ENCODE measurements around the gene CDC42BPG. TPM values are rescaled to one million over a fixed set of nuclear protein-coding genes. Genes with fewer than 3 reads are reported as not detected.
A peak's percentile ranks its signal among the peaks of the same experiment; 100 is the strongest.

Gene CDC42BPG
- total RNA-seq, 1 experiment from 2014 or later = 24.9 TPM

DNA sequence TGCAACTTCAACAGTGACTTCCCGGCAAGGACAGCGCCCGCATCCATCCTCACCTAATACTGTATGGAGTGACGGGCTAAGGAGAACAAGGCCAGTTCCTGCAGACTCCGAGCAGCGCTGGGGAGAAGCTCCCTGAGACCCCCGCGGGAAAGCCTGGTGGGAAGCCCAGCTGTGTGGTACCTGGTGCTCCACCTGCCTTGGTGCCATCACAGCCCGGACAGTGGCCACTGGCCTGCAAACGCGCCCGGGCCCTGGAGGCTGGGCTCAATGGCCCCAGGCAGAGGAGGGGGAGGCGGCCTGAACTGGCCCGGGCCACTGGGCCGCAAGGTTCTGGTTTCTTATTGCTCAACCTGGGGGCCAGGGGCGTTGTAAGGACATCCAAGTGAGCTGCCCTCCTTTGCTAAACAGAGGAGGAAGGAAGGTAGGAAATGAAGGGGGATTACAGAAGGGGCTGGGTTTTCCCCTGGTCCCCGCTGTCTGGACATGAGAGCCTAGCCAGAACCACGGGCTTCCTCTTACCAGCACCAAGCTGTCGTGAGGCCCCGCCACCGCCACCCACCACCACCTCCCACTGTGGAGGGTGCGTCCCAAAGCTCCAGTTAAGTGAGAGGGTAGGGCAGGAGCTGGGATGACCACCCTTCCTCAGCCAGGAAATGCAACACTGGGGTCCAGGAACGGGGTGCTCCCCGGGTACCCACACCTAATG, 8.5 kb upstream of the CDC42BPG start:
- H3K18ac ChIP-seq (ENCODE audit: insufficient read length, low read depth, low read length) = no peak overlapping the region
- H3K9me3 Mint-ChIP-seq = no peaks in the 10 kb centered on the region
- H3K36me3 Mint-ChIP-seq (ENCODE audit: insufficient read depth in 1 of 3, low read depth in 3 of 3) = peaks cover 2 to 14% (median 11%) of the 10 kb centered on the region in 3 experiments; a peak in 6 of 7 replicates
- H3K27ac ChIP-seq (ENCODE audit: insufficient read length, low read depth, low read length) = no peak overlapping the region
- no peak overlapping the region for H2BK20ac ChIP-seq (ENCODE audit: low read depth, low read length, poor library complexity, severe bottlenecking)
- H3K27ac Mint-ChIP-seq = peak overlapping the region in 1 of 3 experiments; percentile 28; a peak in 1 of 7 replicates
- H4K8ac ChIP-seq (replicated peaks; ENCODE audit: insufficient read length, low read depth, low read length) = no peak overlapping the region
- no peak overlapping the region for H2AFZ ChIP-seq (ENCODE audit: low read length)
- no peak overlapping the region for H2BK120ac ChIP-seq (ENCODE audit: low read depth, low read length, poor library complexity, severe bottlenecking)
- no peak overlapping the region for H2BK5ac ChIP-seq (ENCODE audit: insufficient read length, low read length)
- H3K79me1 ChIP-seq (ENCODE audit: insufficient read depth, low read depth, low read length, poor library complexity, severe bottlenecking) = no peaks in the 10 kb centered on the region
- H3K4me1 ChIP-seq (ENCODE audit: insufficient read depth, low read length) = no peaks in the 10 kb centered on the region; the same call in 1 of the 2 replicates
- no peak overlapping the region for H3K4ac ChIP-seq (ENCODE audit: low read depth, low read length)
- H3K79me2 ChIP-seq (ENCODE audit: insufficient read depth, low read length) = no peaks in the 10 kb centered on the region
- no peak overlapping the region for H3K56ac ChIP-seq (ENCODE audit: insufficient read length, low read depth, low read length)
- no peak overlapping the region for H3K4me3 Mint-ChIP-seq
- no peaks in the 10 kb centered on the region for H3K27me3 ChIP-seq (ENCODE audit: insufficient read depth, low read length)
- peaks cover 21 to 22% of the 10 kb centered on the region in 2 experiments for H3K4me1 Mint-ChIP-seq
- no peak overlapping the region for H4K5ac ChIP-seq (ENCODE audit: insufficient read length, low read depth, low read length)
- H3K4me2 ChIP-seq (ENCODE audit: insufficient read depth, insufficient read length, low read length) = no peak overlapping the region
- no CpG with 5 or more reads among the region's 24 CpGs for WGBS (ENCODE audit: extremely low coverage, insufficient read length, low lambda C conversion rate)
- H4K20me1 ChIP-seq (ENCODE audit: control insufficient read depth, insufficient read depth, insufficient read length) = no peaks in the 10 kb centered on the region
- no peak overlapping the region for H3K14ac ChIP-seq (ENCODE audit: insufficient read depth, low read length)
- no peak overlapping the region for H2AK5ac ChIP-seq (ENCODE audit: insufficient read length, low read length)
- no peak for DNase-seq
- no peaks in the 10 kb centered on the region for H3K27me3 Mint-ChIP-seq (ENCODE audit: low read depth)
- no peak overlapping the region for H4K91ac ChIP-seq (ENCODE audit: insufficient read length, low read depth, low read length)
- no peaks in the 10 kb centered on the region for H3K23me2 ChIP-seq (ENCODE audit: insufficient read length, low read depth, low read length, poor library complexity, severe bottlenecking)
- no peak overlapping the region for H2BK12ac ChIP-seq (ENCODE audit: insufficient read length, low read depth, low read length)
- no peak overlapping the region for H3T11ph ChIP-seq (ENCODE audit: low read length)
- no peak overlapping the region for H3K9ac ChIP-seq (ENCODE audit: extremely low read depth, insufficient read length, low read length)
- no peak for TF ChIP-seq CTCF (conservative IDR thresholded peaks at IDR 0.05)
- H3K23ac ChIP-seq (ENCODE audit: insufficient read length, low read depth, low read length) = no peak overlapping the region
- H3K9me3 ChIP-seq (ENCODE audit: control insufficient read depth, low read depth, low read length) = no peaks in the 10 kb centered on the region
- no peak overlapping the region for H2BK15ac ChIP-seq (ENCODE audit: low read depth, low read length)
